22Rv1 (cell line): ENCODE data around the gene SMC4.

Experiments used
- CTCF ChIP-seq: fragments of 450-650 bp; IDR thresholded peaks from 2 replicates; pipeline ENCODE4 v1.5.1; 2017; ENCODE audit warnings: mild to moderate bottlenecking
- ZFX ChIP-seq: fragments of 450-650 bp; IDR thresholded peaks from 2 replicates; pipeline ENCODE4 v1.6.1; 2017; ENCODE audit warnings: antibody characterized with exemption, borderline replicate concordance

GRCh38 chr3:160481856-160482255, 82.4 kb downstream of the SMC4 start:
- TF ChIP-seq CTCF (no peak), ZFX (no peak)
